Fibroblast of mammary gland (primary cell): Measurements from ENCODE around the gene RXYLT1.

Source experiments
- DNase-seq: peaks from one replicate; pipeline ENCODE4 v3.0.0-alpha.2; 2010; ENCODE audit warnings: low read depth
- H3K4me3 ChIP-seq: 2 replicates; pipeline ENCODE4 v1.5.1; 2011; ENCODE audit warnings: low read depth, mild to moderate bottlenecking, low read length, moderate library complexity; ENCODE audit not compliant: control insufficient read depth
- TF ChIP-seq, protein P1 (sequence below): conservative IDR thresholded peaks from 2 replicates; pipeline ENCODE4 v1.5.1; 2011; ENCODE audit warnings: low read depth, low read length, inconsistent platforms; ENCODE audit not compliant: control insufficient read depth, insufficient read depth

Gene RXYLT1

GRCh38 chr12:63790608-63790945 lies 10.9 kb downstream of the RXYLT1 start:
- no peak for DNase-seq
- TF ChIP-seq, protein P1, sequence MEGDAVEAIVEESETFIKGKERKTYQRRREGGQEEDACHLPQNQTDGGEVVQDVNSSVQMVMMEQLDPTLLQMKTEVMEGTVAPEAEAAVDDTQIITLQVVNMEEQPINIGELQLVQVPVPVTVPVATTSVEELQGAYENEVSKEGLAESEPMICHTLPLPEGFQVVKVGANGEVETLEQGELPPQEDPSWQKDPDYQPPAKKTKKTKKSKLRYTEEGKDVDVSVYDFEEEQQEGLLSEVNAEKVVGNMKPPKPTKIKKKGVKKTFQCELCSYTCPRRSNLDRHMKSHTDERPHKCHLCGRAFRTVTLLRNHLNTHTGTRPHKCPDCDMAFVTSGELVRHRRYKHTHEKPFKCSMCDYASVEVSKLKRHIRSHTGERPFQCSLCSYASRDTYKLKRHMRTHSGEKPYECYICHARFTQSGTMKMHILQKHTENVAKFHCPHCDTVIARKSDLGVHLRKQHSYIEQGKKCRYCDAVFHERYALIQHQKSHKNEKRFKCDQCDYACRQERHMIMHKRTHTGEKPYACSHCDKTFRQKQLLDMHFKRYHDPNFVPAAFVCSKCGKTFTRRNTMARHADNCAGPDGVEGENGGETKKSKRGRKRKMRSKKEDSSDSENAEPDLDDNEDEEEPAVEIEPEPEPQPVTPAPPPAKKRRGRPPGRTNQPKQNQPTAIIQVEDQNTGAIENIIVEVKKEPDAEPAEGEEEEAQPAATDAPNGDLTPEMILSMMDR, result no peak
- no peak overlapping the region for H3K4me3 ChIP-seq

GRCh38 chr12:63792338-63792737 lies 12.6 kb downstream of the RXYLT1 start:
- DNase-seq, result no peak
- TF ChIP-seq, protein P1, result no peak
- H3K4me3 ChIP-seq, result no peak overlapping the region

DNA sequence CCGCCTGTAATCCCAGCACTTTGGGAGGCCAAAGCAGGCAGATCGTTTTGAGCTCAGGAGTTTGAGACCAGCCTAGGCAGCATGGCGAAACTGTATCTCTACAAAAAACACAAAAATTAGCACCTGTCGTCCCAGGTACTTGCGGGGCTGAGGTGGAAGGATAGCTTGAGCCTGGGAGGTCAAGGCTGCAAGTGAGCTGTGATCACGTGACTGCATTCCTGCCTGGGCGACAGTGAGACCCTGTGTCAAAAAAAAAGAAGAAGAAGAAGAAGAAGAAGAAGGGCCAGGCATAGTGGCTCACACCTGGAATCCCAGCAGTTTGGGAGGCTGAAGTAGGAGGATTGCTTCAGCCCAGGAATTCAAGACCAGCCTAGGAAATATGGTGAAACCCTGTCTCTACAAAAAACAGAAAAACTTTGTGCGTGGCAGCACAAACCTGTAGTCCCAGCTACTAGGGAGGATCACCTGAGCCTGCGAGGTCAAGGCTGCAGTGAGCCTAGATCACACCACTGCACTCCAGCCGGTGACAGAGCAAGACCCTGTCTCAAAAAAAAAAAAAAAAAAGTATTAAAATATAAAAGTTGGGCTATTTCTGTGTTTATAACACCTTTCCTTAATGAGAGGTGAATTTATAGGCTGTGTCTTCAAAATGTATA lies 15.5 kb downstream of the RXYLT1 start:
- TF ChIP-seq, protein P1, result no peak
- DNase-seq, result no peak
- H3K4me3 ChIP-seq, result no peak overlapping the region

- no peak overlapping the region for H3K4me3 ChIP-seq
Measured at GRCh38 chr12:63795944-63796343, 16.2 kb downstream of the RXYLT1 start.

GRCh38 chr12:63802012-63802608 lies 22.4 kb downstream of the RXYLT1 start:
- H3K4me3 ChIP-seq, result no peak overlapping the region
- DNase-seq, result peak; percentile 38
- TF ChIP-seq, protein P1, result peak; percentile 56

More at GRCh38 chr12:63795944-63796343, 16.2 kb downstream of the RXYLT1 start:
- DNase-seq, result no peak
- TF ChIP-seq, protein P1, result no peak

DNA sequence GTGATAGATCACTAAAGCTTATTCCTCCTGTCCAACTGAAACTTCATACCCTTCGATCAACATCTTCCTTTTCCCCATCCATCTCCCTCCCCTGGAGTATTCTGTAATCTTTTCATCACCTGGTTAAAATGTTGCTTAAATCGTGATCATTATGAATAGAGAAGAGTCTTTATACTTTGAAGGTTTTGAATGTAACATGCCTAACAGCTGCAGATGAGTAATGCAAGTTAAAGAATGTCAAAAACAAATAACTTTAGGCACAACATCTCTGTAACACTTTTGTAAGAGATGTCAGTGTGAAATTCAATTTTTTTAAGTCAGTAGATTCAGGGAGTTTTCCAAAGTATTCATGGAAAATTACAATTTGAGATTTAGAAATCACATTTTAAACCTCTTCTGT lies 25.0 kb downstream of the RXYLT1 start:
- peak; percentile 6 for DNase-seq
- TF ChIP-seq, protein P1, result no peak
- H3K4me3 ChIP-seq, result no peak overlapping the region
